ENCODE data around the gene CCRL2.

CCRL2 gene, protein sequence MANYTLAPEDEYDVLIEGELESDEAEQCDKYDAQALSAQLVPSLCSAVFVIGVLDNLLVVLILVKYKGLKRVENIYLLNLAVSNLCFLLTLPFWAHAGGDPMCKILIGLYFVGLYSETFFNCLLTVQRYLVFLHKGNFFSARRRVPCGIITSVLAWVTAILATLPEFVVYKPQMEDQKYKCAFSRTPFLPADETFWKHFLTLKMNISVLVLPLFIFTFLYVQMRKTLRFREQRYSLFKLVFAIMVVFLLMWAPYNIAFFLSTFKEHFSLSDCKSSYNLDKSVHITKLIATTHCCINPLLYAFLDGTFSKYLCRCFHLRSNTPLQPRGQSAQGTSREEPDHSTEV

DNA sequence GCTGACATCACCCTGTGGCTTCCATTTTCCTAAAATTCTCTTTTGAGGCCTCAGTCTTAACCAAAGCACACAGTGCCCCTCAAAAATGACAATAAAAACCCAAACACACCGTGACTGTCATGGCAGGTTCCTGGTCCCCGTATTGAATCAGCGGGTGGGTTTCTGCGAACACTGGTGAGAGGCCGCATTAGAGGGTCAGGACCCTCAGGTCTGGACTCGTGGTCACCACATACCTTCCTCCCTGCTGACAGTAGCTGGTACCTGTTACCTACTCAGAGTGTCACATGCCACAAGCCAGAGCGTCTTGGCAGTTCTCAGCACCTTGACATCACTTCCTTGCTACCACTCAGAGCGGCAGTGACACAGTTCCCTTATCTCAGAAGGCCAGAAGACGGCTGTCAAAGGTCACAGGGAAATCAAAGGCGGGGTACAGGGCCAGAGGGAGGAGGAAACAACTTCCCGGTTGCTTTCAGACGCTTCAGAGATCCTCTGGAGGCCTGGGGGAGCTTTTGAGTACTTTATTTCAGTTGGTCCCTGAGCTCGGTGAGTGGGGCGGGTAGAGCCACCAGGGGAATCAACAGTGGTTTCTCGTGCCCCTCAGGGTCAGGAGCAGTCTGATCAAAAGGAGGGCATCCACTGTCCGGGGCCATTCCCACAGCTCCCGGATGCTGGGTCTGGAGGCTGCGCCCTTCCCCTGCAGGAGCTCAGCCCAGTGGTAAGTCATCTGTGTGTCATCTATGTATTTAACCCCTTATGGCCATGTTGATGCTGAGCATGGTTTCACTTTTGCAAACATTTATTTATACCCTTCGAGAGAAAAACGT lies at the start of gene CCRL2, which contains the start of gene CCR5AS:
TSS of gene CCRL2 (plus strand) at position 472 of the 824 bp plus-strand sequence. CDS start 821 bp downstream, outside the sequence.
TSS of gene CCR5AS (minus strand) at position 279 of the 824 bp plus-strand sequence.
- Histone ChIP-seq H3K9me3 (ENCODE audit: control insufficient read depth, low read length) (no peaks in the 10 kb centered on the region), H3K9ac (ENCODE audit: low read length) (peak within 1 kb of the TSS; percentile 79), H3K27me3 (ENCODE audit: control insufficient read depth, insufficient read depth, low read length) (no peaks in the 10 kb centered on the region), H3K36me3 (ENCODE audit: control insufficient read depth, insufficient read depth, low read length) (no peaks in the 10 kb centered on the region), H3K4me1 (ENCODE audit: control insufficient read depth, insufficient read depth, low read length) (peaks cover 34% of the 10 kb centered on the region), H3K4me3 (ENCODE audit: low read length) (peak within 1 kb of the TSS; percentile 56)

DNA sequence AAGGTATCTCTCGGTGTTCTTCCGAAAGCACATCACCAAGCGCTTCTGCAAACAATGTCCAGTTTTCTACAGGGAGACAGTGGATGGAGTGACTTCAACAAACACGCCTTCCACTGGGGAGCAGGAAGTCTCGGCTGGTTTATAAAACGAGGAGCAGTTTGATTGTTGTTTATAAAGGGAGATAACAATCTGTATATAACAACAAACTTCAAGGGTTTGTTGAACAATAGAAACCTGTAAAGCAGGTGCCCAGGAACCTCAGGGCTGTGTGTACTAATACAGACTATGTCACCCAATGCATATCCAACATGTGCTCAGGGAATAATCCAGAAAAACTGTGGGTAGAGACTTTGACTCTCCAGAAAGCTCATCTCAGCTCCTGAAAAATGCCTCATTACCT lies 48.6 kb upstream of the CCRL2 start:
- Histone ChIP-seq H3K4me3 (ENCODE audit: low read length) (no peak overlapping the region), H3K4me1 (ENCODE audit: control insufficient read depth, insufficient read depth, low read length) (no peaks in the 10 kb centered on the region), H3K9me3 (ENCODE audit: control insufficient read depth, low read length) (no peaks in the 10 kb centered on the region), H3K27me3 (ENCODE audit: control insufficient read depth, insufficient read depth, low read length) (no peaks in the 10 kb centered on the region), H3K9ac (ENCODE audit: low read length) (no peak overlapping the region), H3K36me3 (ENCODE audit: control insufficient read depth, insufficient read depth, low read length) (no peaks in the 10 kb centered on the region)

DNA sequence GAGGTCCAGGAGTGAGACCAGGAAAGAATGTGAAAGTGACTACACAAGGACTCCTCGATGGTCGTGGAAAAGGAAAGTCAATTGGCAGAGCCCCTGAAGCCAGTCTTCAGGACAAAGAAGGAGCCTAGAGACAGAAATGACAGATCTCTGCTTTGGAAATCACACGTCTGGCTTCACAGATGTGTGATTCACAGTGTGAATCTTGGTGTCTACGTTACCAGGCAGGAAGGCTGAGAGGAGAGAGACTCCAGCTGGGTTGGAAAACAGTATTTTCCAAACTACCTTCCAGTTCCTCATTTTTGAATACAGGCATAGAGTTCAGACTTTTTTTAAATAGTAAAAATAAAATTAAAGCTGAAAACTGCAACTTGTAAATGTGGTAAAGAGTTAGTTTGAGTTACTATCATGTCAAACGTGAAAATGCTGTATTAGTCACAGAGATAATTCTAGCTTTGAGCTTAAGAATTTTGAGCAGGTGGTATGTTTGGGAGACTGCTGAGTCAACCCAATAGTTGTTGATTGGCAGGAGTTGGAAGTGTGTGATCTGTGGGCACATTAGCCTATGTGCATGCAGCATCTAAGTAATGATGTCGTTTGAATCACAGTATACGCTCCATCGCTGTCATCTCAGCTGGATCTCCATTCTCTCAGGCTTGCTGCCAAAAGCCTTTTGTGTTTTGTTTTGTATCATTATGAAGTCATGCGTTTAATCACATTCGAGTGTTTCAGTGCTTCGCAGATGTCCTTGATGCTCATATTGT lies 47.1 kb upstream of the CCRL2 start:
- H3K9ac ChIP-seq (ENCODE audit: low read length) = no peak overlapping the region
- H3K4me1 ChIP-seq (ENCODE audit: control insufficient read depth, insufficient read depth, low read length) = no peaks in the 10 kb centered on the region
- H3K4me3 ChIP-seq (ENCODE audit: low read length) = no peak overlapping the region
- H3K9me3 ChIP-seq (ENCODE audit: control insufficient read depth, low read length) = no peaks in the 10 kb centered on the region
- H3K27me3 ChIP-seq (ENCODE audit: control insufficient read depth, insufficient read depth, low read length) = no peaks in the 10 kb centered on the region
- H3K36me3 ChIP-seq (ENCODE audit: control insufficient read depth, insufficient read depth, low read length) = no peaks in the 10 kb centered on the region

DNA sequence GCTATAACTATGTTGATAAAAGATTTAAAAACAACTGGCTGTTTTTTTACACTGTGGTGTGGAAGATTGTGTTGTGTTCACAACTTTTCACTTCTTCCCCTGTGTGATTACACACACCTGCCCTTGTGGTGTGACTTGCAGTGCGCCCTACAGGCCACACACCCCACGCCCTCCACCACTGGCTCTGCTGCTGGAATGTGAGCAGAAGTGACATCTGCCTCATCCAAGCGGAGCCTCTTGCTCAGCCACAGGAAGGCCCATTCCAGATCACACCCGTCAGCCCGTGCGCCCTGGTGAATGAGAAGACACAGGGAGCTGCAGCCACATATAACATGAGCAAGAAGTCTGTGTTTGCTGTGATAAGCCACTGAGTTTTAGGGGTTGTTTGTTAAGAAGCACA lies 46.2 kb upstream of the CCRL2 start:
- Histone ChIP-seq H3K4me1 (ENCODE audit: control insufficient read depth, insufficient read depth, low read length) (no peaks in the 10 kb centered on the region), H3K36me3 (ENCODE audit: control insufficient read depth, insufficient read depth, low read length) (no peaks in the 10 kb centered on the region), H3K27me3 (ENCODE audit: control insufficient read depth, insufficient read depth, low read length) (peaks cover 4% of the 10 kb centered on the region), H3K9me3 (ENCODE audit: control insufficient read depth, low read length) (no peaks in the 10 kb centered on the region), H3K9ac (ENCODE audit: low read length) (no peak overlapping the region), H3K4me3 (ENCODE audit: low read length) (no peak overlapping the region)

DNA sequence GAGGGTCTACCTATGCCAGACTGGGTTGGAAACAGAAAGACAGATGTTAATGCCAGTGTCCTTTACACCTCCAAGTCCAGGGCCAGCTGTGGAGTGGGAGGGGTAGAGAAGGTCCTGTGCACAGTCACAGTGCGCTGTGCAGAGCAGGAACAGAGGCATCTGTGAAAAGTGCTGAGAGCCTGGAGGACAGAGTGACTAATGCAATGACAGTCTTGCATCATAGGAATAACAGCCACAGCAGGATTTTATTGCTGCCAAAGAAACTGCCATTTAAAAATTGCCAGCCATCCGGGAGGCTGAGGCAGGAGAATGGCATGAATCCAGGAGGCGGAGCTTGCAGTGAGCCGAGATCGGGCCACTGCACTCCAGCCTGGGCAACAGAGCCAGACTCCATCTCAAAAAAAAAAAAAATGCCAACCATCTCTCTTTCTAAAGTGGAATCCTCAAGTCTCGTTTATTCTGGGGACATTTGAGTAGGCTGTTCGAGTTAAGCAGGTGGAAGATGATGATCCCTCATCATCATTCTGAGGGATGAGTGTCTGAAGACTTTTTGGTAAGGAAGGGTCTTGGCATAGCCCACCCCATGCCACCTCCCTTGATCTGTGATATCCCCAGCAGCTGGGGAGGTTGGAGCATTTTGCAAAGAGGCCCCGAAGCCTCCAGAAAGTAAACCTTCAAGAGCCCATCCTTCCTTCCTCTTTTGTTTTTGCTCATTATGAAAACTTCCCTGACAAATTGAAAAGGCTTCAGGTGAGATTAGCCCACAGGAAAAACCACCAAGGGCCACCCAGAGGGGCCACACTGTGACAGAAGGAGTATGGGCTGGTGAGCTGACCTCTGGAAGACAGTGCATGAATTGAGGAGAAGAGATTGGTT lies 45.4 kb upstream of the CCRL2 start:
- Histone ChIP-seq H3K9ac (ENCODE audit: low read length) (no peak overlapping the region), H3K27me3 (ENCODE audit: control insufficient read depth, insufficient read depth, low read length) (peaks cover 4% of the 10 kb centered on the region), H3K9me3 (ENCODE audit: control insufficient read depth, low read length) (no peaks in the 10 kb centered on the region), H3K4me1 (ENCODE audit: control insufficient read depth, insufficient read depth, low read length) (no peaks in the 10 kb centered on the region), H3K4me3 (ENCODE audit: low read length) (no peak overlapping the region), H3K36me3 (ENCODE audit: control insufficient read depth, insufficient read depth, low read length) (no peaks in the 10 kb centered on the region)

DNA sequence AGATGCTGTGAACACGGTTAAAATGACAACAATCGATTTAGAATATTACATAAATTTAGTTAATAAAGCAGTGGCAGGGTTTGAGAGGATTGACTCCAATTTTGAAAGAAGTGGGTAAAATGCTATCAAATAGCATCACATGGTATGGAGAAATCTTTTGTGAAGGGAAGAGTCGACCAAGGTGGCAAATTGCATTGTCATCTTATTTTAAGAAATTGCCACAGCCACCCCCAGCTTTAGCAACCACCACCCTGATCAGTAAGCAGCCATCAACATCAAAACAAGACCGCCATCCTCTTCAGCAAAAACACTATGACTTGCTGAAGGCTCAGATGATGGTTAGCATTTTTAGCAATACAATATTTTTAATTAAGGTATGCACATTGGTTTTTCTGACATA lies 42.0 kb upstream of the CCRL2 start:
- H3K4me3 ChIP-seq (ENCODE audit: low read length) = no peak overlapping the region
- no peaks in the 10 kb centered on the region for H3K9me3 ChIP-seq (ENCODE audit: control insufficient read depth, low read length)
- H3K4me1 ChIP-seq (ENCODE audit: control insufficient read depth, insufficient read depth, low read length) = peaks cover 5% of the 10 kb centered on the region
- H3K36me3 ChIP-seq (ENCODE audit: control insufficient read depth, insufficient read depth, low read length) = no peaks in the 10 kb centered on the region
- no peak overlapping the region for H3K9ac ChIP-seq (ENCODE audit: low read length)
- peaks cover 4% of the 10 kb centered on the region for H3K27me3 ChIP-seq (ENCODE audit: control insufficient read depth, insufficient read depth, low read length)

DNA sequence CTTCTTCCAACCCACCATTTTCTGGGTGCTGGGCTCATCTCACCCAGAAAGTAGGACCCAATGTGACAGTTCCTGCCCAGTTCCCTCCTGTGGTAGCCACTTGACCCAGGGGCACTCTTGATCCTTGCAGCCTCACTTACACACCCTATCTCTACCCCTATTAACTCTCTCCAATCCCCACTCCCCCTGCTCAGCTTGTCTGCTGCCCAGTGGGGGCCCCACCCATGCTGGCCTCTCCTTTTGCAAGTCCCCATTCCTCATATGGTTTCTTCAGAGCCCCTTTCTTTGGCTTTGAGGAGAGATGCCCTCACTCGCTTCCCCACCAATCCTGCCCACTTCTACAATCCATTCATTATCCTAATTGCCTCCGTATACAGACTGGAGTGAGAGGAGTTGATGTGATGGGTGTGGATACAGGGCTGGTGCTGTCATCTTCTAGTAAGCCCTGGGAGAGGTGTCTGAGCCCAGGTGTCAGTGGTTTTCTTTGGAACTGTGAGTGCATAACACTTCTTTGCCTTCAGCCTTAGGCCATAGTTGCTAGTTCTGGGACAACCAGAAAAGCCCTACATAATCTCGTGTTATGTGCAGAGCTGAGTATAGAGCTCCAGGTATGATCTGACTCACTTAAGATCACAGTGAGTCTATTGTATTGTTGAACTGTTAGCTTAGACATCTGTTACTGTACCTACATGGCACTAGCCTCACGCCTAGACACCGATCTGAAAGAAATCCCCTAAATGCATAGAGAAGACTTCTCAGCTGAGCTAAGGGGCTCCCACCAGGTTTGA lies 41.1 kb upstream of the CCRL2 start:
- H3K4me1 ChIP-seq (ENCODE audit: control insufficient read depth, insufficient read depth, low read length) = peaks cover 5% of the 10 kb centered on the region
- no peak overlapping the region for H3K4me3 ChIP-seq (ENCODE audit: low read length)
- no peaks in the 10 kb centered on the region for H3K9me3 ChIP-seq (ENCODE audit: control insufficient read depth, low read length)
- no peaks in the 10 kb centered on the region for H3K36me3 ChIP-seq (ENCODE audit: control insufficient read depth, insufficient read depth, low read length)
- H3K9ac ChIP-seq (ENCODE audit: low read length) = no peak overlapping the region
- H3K27me3 ChIP-seq (ENCODE audit: control insufficient read depth, insufficient read depth, low read length) = peaks cover 4% of the 10 kb centered on the region

DNA sequence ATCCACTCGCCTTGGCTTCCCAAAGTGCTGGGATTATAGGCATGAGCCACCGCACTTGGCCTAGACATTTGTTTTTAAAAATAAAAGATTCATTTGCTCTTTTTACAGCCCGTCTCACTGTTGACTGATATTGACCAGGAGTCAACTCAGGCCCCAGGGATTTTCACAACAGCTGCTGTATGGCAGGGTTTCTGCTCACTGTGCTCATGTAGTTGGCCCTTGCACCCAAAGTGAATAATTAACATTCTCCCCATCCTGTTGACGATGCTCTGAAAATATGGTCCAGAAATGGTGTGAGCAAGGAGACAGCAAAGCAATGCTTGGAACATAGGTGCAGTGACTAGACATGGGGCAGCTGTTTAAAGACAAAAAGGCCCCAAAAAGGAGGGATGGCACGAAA lies 39.2 kb upstream of the CCRL2 start:
- Histone ChIP-seq H3K9me3 (ENCODE audit: control insufficient read depth, low read length) (no peaks in the 10 kb centered on the region), H3K9ac (ENCODE audit: low read length) (no peak overlapping the region), H3K4me3 (ENCODE audit: low read length) (no peak overlapping the region), H3K36me3 (ENCODE audit: control insufficient read depth, insufficient read depth, low read length) (no peaks in the 10 kb centered on the region), H3K4me1 (ENCODE audit: control insufficient read depth, insufficient read depth, low read length) (peaks cover 5% of the 10 kb centered on the region), H3K27me3 (ENCODE audit: control insufficient read depth, insufficient read depth, low read length) (peaks cover 4% of the 10 kb centered on the region)

DNA sequence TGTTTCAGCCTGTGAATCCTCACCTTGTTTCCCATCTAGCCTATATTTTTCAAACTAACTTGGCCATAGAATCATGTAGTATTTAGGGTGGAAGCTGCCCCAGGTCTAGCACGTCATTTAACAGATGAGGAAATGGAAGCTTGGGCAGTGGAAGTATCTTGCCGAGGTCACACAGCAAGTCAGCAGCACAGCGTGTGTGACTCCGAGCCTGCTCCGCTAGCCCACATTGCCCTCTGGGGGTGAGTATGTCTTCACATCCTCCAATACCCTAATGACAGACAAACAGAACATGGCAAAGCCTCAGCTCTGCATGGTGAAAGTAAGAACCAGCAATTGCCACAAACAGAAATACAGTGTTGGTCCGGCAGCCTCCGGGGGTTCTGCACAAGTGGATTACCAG lies 38.5 kb upstream of the CCRL2 start:
- H3K9ac ChIP-seq (ENCODE audit: low read length) = no peak overlapping the region
- H3K9me3 ChIP-seq (ENCODE audit: control insufficient read depth, low read length) = no peaks in the 10 kb centered on the region
- H3K4me1 ChIP-seq (ENCODE audit: control insufficient read depth, insufficient read depth, low read length) = peaks cover 5% of the 10 kb centered on the region
- H3K36me3 ChIP-seq (ENCODE audit: control insufficient read depth, insufficient read depth, low read length) = no peaks in the 10 kb centered on the region
- H3K27me3 ChIP-seq (ENCODE audit: control insufficient read depth, insufficient read depth, low read length) = peaks cover 4% of the 10 kb centered on the region
- no peak overlapping the region for H3K4me3 ChIP-seq (ENCODE audit: low read length)

DNA sequence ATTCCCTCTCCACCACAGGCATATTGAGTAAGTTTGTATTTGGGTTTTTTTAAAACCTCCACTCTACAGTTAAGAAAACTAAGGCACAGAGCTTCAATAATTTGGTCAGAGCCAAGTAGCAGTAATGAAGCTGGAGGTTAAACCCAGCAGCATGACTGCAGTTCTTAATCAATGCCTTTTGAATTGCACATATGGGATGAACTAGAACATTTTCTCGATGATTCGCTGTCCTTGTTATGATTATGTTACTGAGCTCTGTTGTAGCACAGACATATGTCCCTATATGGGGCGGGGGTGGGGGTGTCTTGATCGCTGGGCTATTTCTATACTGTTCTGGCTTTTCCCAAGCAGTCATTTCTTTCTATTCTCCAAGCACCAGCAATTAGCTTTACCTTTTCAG lies 37.9 kb upstream of the CCRL2 start:
- Histone ChIP-seq H3K27me3 (ENCODE audit: control insufficient read depth, insufficient read depth, low read length) (peaks cover 4% of the 10 kb centered on the region), H3K4me3 (ENCODE audit: low read length) (no peak overlapping the region), H3K4me1 (ENCODE audit: control insufficient read depth, insufficient read depth, low read length) (peaks cover 5% of the 10 kb centered on the region), H3K9me3 (ENCODE audit: control insufficient read depth, low read length) (no peaks in the 10 kb centered on the region), H3K9ac (ENCODE audit: low read length) (no peak overlapping the region), H3K36me3 (ENCODE audit: control insufficient read depth, insufficient read depth, low read length) (no peaks in the 10 kb centered on the region)
